ENCODE measurements around the gene TMEM253. TPM values are rescaled to one million over a fixed set of nuclear protein-coding genes. Genes with fewer than 3 reads are reported as not detected.

TMEM253 gene
- polyA plus RNA-seq, 3 donors = 0.05 TPM; not detected in 2

- 4% methylated on average over 31 of the region's 45 CpGs for WGBS (ENCODE audit: insufficient coverage)
- TF ChIP-seq CTCF (IDR thresholded peaks at IDR 0.05) = peak; percentile 75
- H3K27ac Mint-ChIP-seq = peak overlapping the region in 5 of 7 donors; percentile 89 to 97 (median 92)
- H3K9me3 ChIP-seq (replicated peaks in 1 of 2; ENCODE audit: control insufficient read depth in 1 of 2, insufficient read depth in 1 of 2, low read length in 2 of 2) = no peaks in the 10 kb centered on the region
- peaks cover 0 to 11% of the 10 kb centered on the region in 2 donors for H3K27me3 ChIP-seq (ENCODE audit: control insufficient read depth in 2 of 2, insufficient read depth in 2 of 2, low read length in 2 of 2)
- H3K4me1 ChIP-seq (ENCODE audit: control insufficient read depth in 1 of 2, insufficient read depth in 2 of 2, low read length in 2 of 2) = peaks cover 40 to 45% of the 10 kb centered on the region in 2 donors
- peaks cover 9 to 10% of the 10 kb centered on the region in 2 donors for H3K36me3 Mint-ChIP-seq
- peak overlapping the region; percentile 82 for H3K4me2 ChIP-seq (replicated peaks; ENCODE audit: extremely low read depth, low read length, poor library complexity, severe bottlenecking)
- peak; percentile 57 to 79 (median 73) for DNase-seq
- H3K4me3 ChIP-seq (replicated peaks in 1 of 3; ENCODE audit: low read depth in 2 of 3, low read length in 3 of 3) = peak overlapping the region; percentile 30 to 95 (median 53)
- H3K9me3 Mint-ChIP-seq = peaks cover 0 to 2% (median 0%) of the 10 kb centered on the region in 7 donors
- intact Hi-C loops (cut with micrococcal nuclease) = loop anchor here (1.0 to 10.0 kb wide), 4 partner anchors 18 to 54 kb away; partner anchors contain the start of gene TMEM253 (in 1 of the 2)
- H3K4me1 Mint-ChIP-seq = peaks cover 46% of the 10 kb centered on the region
- H2AFZ ChIP-seq (ENCODE audit: insufficient read depth, low read depth, low read length, poor library complexity, severe bottlenecking) = peak overlapping the region; percentile 83
- H3K36me3 ChIP-seq (replicated peaks in 1 of 2; ENCODE audit: control insufficient read depth in 1 of 2, insufficient read depth in 2 of 2, low read length in 2 of 2) = peaks cover 4 to 12% of the 10 kb centered on the region in 2 donors
- peak overlapping the region; percentile 86 for H3K9ac ChIP-seq (ENCODE audit: insufficient read depth, low read length, poor library complexity, severe bottlenecking)
- H3K4me3 Mint-ChIP-seq = peak overlapping the region; percentile 90 to 91
- peaks cover under 1% of the 10 kb centered on the region for H4K20me1 ChIP-seq (ENCODE audit: insufficient read depth, low read length)
- H3K27me3 Mint-ChIP-seq (ENCODE audit: low read depth in 3 of 3) = peaks cover 16 to 21% (median 19%) of the 10 kb centered on the region in 3 donors
- peak overlapping the region; percentile 14 to 94 for H3K27ac ChIP-seq (ENCODE audit: low read depth in 1 of 2, low read length in 2 of 2)
- H3K79me2 ChIP-seq (ENCODE audit: insufficient read depth, low read length) = peaks cover 28% of the 10 kb centered on the region
These were observed 32.1 kb upstream of the TMEM253 start for GRCh38 chr14:21068521-21069387.

- peaks cover 40 to 45% of the 10 kb centered on the region in 2 donors for H3K4me1 ChIP-seq (ENCODE audit: control insufficient read depth in 1 of 2, insufficient read depth in 2 of 2, low read length in 2 of 2)
- Mint-ChIP-seq H3K9me3 (peaks cover 0 to 3% (median 0%) of the 10 kb centered on the region in 7 donors), H3K27me3 (ENCODE audit: low read depth in 3 of 3) (peaks cover 16 to 21% (median 19%) of the 10 kb centered on the region in 3 donors), H3K4me1 (peaks cover 46% of the 10 kb centered on the region), H3K27ac (peak overlapping the region; percentile 73 to 97 (median 89)), H3K4me3 (peak overlapping the region; percentile 90 to 91), H3K36me3 (peaks cover 14 to 15% of the 10 kb centered on the region in 2 donors)
- peak overlapping the region; percentile 30 to 95 (median 53) for H3K4me3 ChIP-seq (replicated peaks in 1 of 3; ENCODE audit: low read depth in 2 of 3, low read length in 3 of 3)
- H3K9ac ChIP-seq (ENCODE audit: insufficient read depth, low read length, poor library complexity, severe bottlenecking) = peak overlapping the region; percentile 86
- peak overlapping the region; percentile 83 for H2AFZ ChIP-seq (ENCODE audit: insufficient read depth, low read depth, low read length, poor library complexity, severe bottlenecking)
- H3K36me3 ChIP-seq (replicated peaks in 1 of 2; ENCODE audit: control insufficient read depth in 1 of 2, insufficient read depth in 2 of 2, low read length in 2 of 2) = peaks cover 12 to 20% of the 10 kb centered on the region in 2 donors
- no peaks in the 10 kb centered on the region for H3K9me3 ChIP-seq (replicated peaks in 1 of 2; ENCODE audit: control insufficient read depth in 1 of 2, insufficient read depth in 1 of 2, low read length in 2 of 2)
- TF ChIP-seq CTCF (IDR thresholded peaks at IDR 0.05) = no peak
- peak overlapping the region; percentile 14 to 94 for H3K27ac ChIP-seq (ENCODE audit: low read depth in 1 of 2, low read length in 2 of 2)
- intact Hi-C loops (cut with micrococcal nuclease) = loop anchor here (2.0 to 10.0 kb wide), 4 partner anchors 17 to 55 kb away; partner anchors contain the start of gene TMEM253 (in 1 of the 2)
- H3K27me3 ChIP-seq (ENCODE audit: control insufficient read depth in 2 of 2, insufficient read depth in 2 of 2, low read length in 2 of 2) = peaks cover 0 to 11% of the 10 kb centered on the region in 2 donors
- DNase-seq = peak in 2 of 3 donors; percentile 29 to 30
- peak overlapping the region; percentile 82 for H3K4me2 ChIP-seq (replicated peaks; ENCODE audit: extremely low read depth, low read length, poor library complexity, severe bottlenecking)
- WGBS (ENCODE audit: insufficient coverage) = 0% methylated on average over 33 of the region's 40 CpGs
- H3K79me2 ChIP-seq (ENCODE audit: insufficient read depth, low read length) = peaks cover 36% of the 10 kb centered on the region
- peaks cover 6% of the 10 kb centered on the region for H4K20me1 ChIP-seq (ENCODE audit: insufficient read depth, low read length)
These were observed 31.3 kb upstream of the TMEM253 start for GRCh38 chr14:21069388-21070082.

All from CD14-positive monocyte (primary cell).